Measurements from ENCODE around the gene PGP.

PGP gene

DNA sequence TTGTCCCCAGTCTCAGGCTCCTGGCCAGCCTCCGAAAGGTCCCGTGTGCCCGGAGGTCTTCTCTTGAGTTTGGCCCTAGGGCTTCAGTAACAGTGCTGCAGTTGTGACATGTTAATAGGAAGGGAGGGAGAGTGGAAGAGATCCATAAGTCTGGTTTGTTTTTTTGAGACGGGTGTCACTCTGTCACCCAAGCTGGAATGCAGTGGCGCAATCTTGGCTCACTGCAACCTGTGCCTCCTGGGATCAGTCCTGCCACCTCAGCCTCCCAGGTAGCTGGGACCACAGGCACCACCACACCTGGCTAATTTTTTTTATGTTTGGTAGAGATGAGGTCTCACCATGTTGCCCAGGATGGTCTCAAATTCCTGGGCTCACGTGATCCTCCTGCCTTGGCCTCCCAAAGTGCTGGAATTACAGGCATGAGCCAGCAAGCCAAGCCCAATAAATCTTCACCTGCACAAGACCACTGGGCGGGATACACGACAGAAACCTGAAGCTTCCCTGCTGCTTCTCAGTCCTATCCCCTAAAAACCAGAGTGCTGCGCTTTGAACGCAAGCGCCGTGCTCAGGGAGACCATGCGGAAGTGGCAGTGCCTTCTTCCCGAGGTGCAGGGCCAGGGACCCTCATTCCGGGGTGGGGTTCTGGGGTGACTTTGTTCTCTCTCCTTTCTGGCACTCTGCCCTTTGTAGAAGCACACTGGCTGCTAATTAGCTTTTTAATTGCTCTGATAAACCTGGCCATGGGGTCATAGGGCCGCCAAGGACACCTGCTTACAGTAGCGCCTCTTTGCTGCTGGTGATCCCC, 48.2 kb downstream of the PGP start:
- TF ChIP-seq, protein P1, sequence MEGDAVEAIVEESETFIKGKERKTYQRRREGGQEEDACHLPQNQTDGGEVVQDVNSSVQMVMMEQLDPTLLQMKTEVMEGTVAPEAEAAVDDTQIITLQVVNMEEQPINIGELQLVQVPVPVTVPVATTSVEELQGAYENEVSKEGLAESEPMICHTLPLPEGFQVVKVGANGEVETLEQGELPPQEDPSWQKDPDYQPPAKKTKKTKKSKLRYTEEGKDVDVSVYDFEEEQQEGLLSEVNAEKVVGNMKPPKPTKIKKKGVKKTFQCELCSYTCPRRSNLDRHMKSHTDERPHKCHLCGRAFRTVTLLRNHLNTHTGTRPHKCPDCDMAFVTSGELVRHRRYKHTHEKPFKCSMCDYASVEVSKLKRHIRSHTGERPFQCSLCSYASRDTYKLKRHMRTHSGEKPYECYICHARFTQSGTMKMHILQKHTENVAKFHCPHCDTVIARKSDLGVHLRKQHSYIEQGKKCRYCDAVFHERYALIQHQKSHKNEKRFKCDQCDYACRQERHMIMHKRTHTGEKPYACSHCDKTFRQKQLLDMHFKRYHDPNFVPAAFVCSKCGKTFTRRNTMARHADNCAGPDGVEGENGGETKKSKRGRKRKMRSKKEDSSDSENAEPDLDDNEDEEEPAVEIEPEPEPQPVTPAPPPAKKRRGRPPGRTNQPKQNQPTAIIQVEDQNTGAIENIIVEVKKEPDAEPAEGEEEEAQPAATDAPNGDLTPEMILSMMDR (IDR thresholded peaks at IDR 0.05; ENCODE audit: insufficient read depth, low read length, poor library complexity, severe bottlenecking): no peak
- no peak for TF ChIP-seq EZH2phosphoT487 (conservative IDR thresholded peaks at IDR 0.05; ENCODE audit: low read length)
- H3K27me3 ChIP-seq (ENCODE audit: low read length): no peaks in the 10 kb centered on the region
- H3K9me2 ChIP-seq (replicated peaks; ENCODE audit: insufficient read depth, low read length): no peaks in the 10 kb centered on the region
- H3K9ac ChIP-seq (ENCODE audit: low read length): no peak overlapping the region
- no peaks in the 10 kb centered on the region for H3K9me3 ChIP-seq (ENCODE audit: insufficient read depth, low read length)
- H4K20me1 ChIP-seq (ENCODE audit: low read depth, low read length): no peaks in the 10 kb centered on the region
- H3K36me3 ChIP-seq (ENCODE audit: low read length): no peaks in the 10 kb centered on the region
- no peak overlapping the region for H3K27ac ChIP-seq (ENCODE audit: low read depth, low read length)
- H3K4me3 ChIP-seq (ENCODE audit: insufficient read depth, low read length, poor library complexity, severe bottlenecking): no peak overlapping the region
- H2AFZ ChIP-seq (ENCODE audit: low read depth, low read length, severe bottlenecking): no peak overlapping the region
- H3K79me2 ChIP-seq (ENCODE audit: insufficient read depth, low read length): peaks cover 29% of the 10 kb centered on the region
- H3K4me2 ChIP-seq (ENCODE audit: low read depth, low read length, poor library complexity, severe bottlenecking): no peak overlapping the region
- H3F3A ChIP-seq (ENCODE audit: insufficient read depth): no peaks in the 10 kb centered on the region

DNA sequence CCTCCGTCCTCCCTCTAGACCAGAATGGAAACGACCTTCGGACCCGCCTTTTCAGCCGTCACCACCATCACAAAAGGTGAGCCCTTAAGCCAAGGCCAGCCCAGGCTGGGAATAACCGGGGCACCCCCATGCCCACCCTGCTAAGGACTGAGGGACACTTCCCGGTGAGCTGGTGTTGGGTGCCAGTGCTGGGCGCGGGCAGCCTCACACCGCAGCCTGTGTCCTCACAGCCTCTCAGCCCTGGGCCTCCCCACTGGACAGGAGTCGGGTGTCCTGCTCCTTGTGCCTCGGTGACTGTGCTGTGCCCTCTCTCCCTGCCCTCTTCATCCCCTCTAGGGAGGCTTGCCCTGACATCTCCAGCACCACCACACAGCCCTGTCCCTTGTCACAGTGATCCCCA, 48.8 kb downstream of the PGP start:
- H2AFZ ChIP-seq (ENCODE audit: low read depth, low read length, severe bottlenecking): no peak overlapping the region
- no peaks in the 10 kb centered on the region for H4K20me1 ChIP-seq (ENCODE audit: low read depth, low read length)
- no peaks in the 10 kb centered on the region for H3K36me3 ChIP-seq (ENCODE audit: low read length)

DNA sequence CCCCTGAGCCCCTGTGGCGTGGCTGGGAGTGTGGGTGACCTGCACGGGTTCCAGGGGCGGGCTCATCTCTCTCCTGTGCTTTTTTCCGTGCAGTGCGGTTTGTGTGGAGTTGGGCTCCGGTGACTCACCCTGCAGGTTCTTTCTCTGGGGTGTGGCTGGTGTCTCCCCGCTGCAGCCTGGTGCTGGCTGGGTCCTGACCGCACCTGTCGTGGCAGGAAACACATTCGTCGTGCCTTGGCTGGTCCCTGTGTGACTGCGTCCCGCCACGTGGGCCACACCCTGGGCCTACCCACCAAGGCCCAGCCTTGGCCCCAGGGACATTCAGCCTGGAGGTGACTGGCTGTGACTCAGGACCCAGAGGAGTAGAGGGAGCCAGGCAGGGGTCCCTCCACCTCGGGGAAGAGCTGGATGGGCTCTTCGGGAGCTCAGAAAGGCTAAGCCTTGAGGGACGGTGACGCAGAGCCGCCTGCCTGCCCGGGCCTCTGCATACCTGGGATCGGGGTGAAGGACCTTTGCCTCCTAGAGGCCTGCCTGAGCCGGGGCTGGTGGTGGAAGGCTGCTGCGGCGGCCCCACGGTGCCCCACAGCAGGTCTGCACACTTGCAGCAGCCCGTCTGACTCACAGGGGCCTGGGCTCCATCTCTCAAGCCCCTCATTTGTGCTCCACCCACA, 51.3 kb downstream of the PGP start:
- no peak overlapping the region for H3K27ac ChIP-seq (ENCODE audit: low read depth, low read length)
- H4K20me1 ChIP-seq (ENCODE audit: low read depth, low read length): no peaks in the 10 kb centered on the region
- no peak overlapping the region for H3K9ac ChIP-seq (ENCODE audit: low read length)
- H3K4me3 ChIP-seq (ENCODE audit: insufficient read depth, low read length, poor library complexity, severe bottlenecking): no peak overlapping the region
- H3K9me3 ChIP-seq (ENCODE audit: insufficient read depth, low read length): no peaks in the 10 kb centered on the region
- no peak overlapping the region for H2AFZ ChIP-seq (ENCODE audit: low read depth, low read length, severe bottlenecking)
- no peak for TF ChIP-seq EZH2phosphoT487 (conservative IDR thresholded peaks at IDR 0.05; ENCODE audit: low read length)
- TF ChIP-seq, protein P1 (IDR thresholded peaks at IDR 0.05; ENCODE audit: insufficient read depth, low read length, poor library complexity, severe bottlenecking): no peak
- H3K79me2 ChIP-seq (ENCODE audit: insufficient read depth, low read length): peaks cover 58% of the 10 kb centered on the region
- H3K4me2 ChIP-seq (ENCODE audit: low read depth, low read length, poor library complexity, severe bottlenecking): no peak overlapping the region
- no peaks in the 10 kb centered on the region for H3F3A ChIP-seq (ENCODE audit: insufficient read depth)
- H3K27me3 ChIP-seq (ENCODE audit: low read length): no peaks in the 10 kb centered on the region
- no peaks in the 10 kb centered on the region for H3K36me3 ChIP-seq (ENCODE audit: low read length)
- no peaks in the 10 kb centered on the region for H3K9me2 ChIP-seq (replicated peaks; ENCODE audit: insufficient read depth, low read length)

More for the DNA sequence above, 48.8 kb downstream of the PGP start:
- Histone ChIP-seq H3K27me3 (ENCODE audit: low read length) (no peaks in the 10 kb centered on the region), H3K9ac (ENCODE audit: low read length) (no peak overlapping the region), H3K9me2 (replicated peaks; ENCODE audit: insufficient read depth, low read length) (no peaks in the 10 kb centered on the region), H3K27ac (ENCODE audit: low read depth, low read length) (no peak overlapping the region), H3K79me2 (ENCODE audit: insufficient read depth, low read length) (peaks cover 35% of the 10 kb centered on the region), H3F3A (ENCODE audit: insufficient read depth) (no peaks in the 10 kb centered on the region), H3K4me2 (ENCODE audit: low read depth, low read length, poor library complexity, severe bottlenecking) (no peak overlapping the region), H3K4me3 (ENCODE audit: insufficient read depth, low read length, poor library complexity, severe bottlenecking) (no peak overlapping the region), H3K9me3 (ENCODE audit: insufficient read depth, low read length) (no peaks in the 10 kb centered on the region)
- no peak for TF ChIP-seq EZH2phosphoT487 (conservative IDR thresholded peaks at IDR 0.05; ENCODE audit: low read length)
- TF ChIP-seq, protein P1 (IDR thresholded peaks at IDR 0.05; ENCODE audit: insufficient read depth, low read length, poor library complexity, severe bottlenecking): no peak
